ENCODE results near the gene STK38L.
A peak's percentile ranks its signal among the peaks of the same experiment; 100 is the strongest.

The STK38L gene

GRCh38 chr12:27246141-27246540, 2.1 kb downstream of the STK38L start:
- peak overlapping the region; percentile 93 for H3K4me3 ChIP-seq (replicated peaks; ENCODE audit: low read depth, low read length)

GRCh38 chr12:27246774-27247173, 2.7 kb downstream of the STK38L start:
- H3K36me3 ChIP-seq (ENCODE audit: control insufficient read depth, insufficient read depth, low read length): no peaks in the 10 kb centered on the region
- H3K4me3 ChIP-seq (replicated peaks; ENCODE audit: low read depth, low read length): peak overlapping the region; percentile 93
- no peak for DNase-seq (ENCODE audit: extremely low read depth, insufficient read length)
- H3K27me3 ChIP-seq (replicated peaks; ENCODE audit: control insufficient read depth, insufficient read depth, low read length): no peaks in the 10 kb centered on the region
- no peak for TF ChIP-seq CTCF (IDR thresholded peaks at IDR 0.05; ENCODE audit: insufficient read depth, low read length, poor library complexity, severe bottlenecking)

More at GRCh38 chr12:27246141-27246540, 2.1 kb downstream of the STK38L start:
- Histone ChIP-seq H3K27me3 (replicated peaks; ENCODE audit: control insufficient read depth, insufficient read depth, low read length) (no peaks in the 10 kb centered on the region), H3K36me3 (ENCODE audit: control insufficient read depth, insufficient read depth, low read length) (no peaks in the 10 kb centered on the region)
- DNase-seq (ENCODE audit: extremely low read depth, insufficient read length): no peak
- no peak for TF ChIP-seq CTCF (IDR thresholded peaks at IDR 0.05; ENCODE audit: insufficient read depth, low read length, poor library complexity, severe bottlenecking)

- no peak for TF ChIP-seq CTCF (IDR thresholded peaks at IDR 0.05; ENCODE audit: insufficient read depth, low read length, poor library complexity, severe bottlenecking)
Measured at GRCh38 chr12:27252934-27253333, 8.8 kb downstream of the STK38L start.

GRCh38 chr12:27253347-27253746, 9.3 kb downstream of the STK38L start:
- Histone ChIP-seq H3K27me3 (replicated peaks; ENCODE audit: control insufficient read depth, insufficient read depth, low read length) (no peaks in the 10 kb centered on the region), H3K36me3 (ENCODE audit: control insufficient read depth, insufficient read depth, low read length) (peaks cover 6% of the 10 kb centered on the region), H3K4me3 (replicated peaks; ENCODE audit: low read depth, low read length) (no peak overlapping the region)
- no peak for DNase-seq (ENCODE audit: extremely low read depth, insufficient read length)
- TF ChIP-seq CTCF (IDR thresholded peaks at IDR 0.05; ENCODE audit: insufficient read depth, low read length, poor library complexity, severe bottlenecking): no peak

More at GRCh38 chr12:27252934-27253333, 8.8 kb downstream of the STK38L start:
- Histone ChIP-seq H3K4me3 (replicated peaks; ENCODE audit: low read depth, low read length) (no peak overlapping the region), H3K36me3 (ENCODE audit: control insufficient read depth, insufficient read depth, low read length) (peaks cover 6% of the 10 kb centered on the region), H3K27me3 (replicated peaks; ENCODE audit: control insufficient read depth, insufficient read depth, low read length) (no peaks in the 10 kb centered on the region)
- DNase-seq (ENCODE audit: extremely low read depth, insufficient read length): no peak

GRCh38 chr12:27255806-27256205, 11.7 kb downstream of the STK38L start:
- Histone ChIP-seq H3K4me3 (replicated peaks; ENCODE audit: low read depth, low read length) (no peak overlapping the region), H3K27me3 (replicated peaks; ENCODE audit: control insufficient read depth, insufficient read depth, low read length) (no peaks in the 10 kb centered on the region), H3K36me3 (ENCODE audit: control insufficient read depth, insufficient read depth, low read length) (peaks cover 6% of the 10 kb centered on the region)
- no peak for TF ChIP-seq CTCF (IDR thresholded peaks at IDR 0.05; ENCODE audit: insufficient read depth, low read length, poor library complexity, severe bottlenecking)
- DNase-seq (ENCODE audit: extremely low read depth, insufficient read length): no peak
